SK-N-MC (cell line): ENCODE data around the gene TMEM121B.

Experiments
- EZH2 ChIP-seq: fragments of 200-600 bp; sonication (generic); IDR thresholded peaks from one replicate; pipeline ENCODE4 v1.6.1; 2017; ENCODE audit warnings: antibody characterized with exemption
- FOXP2 ChIP-seq: optimal IDR thresholded peaks from 2 replicates; pipeline ENCODE3; 2011; ENCODE audit warnings: mild to moderate bottlenecking, moderate library complexity; ENCODE audit not compliant: insufficient read depth; ENCODE audit errors: extremely low read length, control extremely low read depth
- POLR2AphosphoS5 ChIP-seq: IDR thresholded peaks from 2 replicates; pipeline ENCODE4 v1.6.1; 2012; ENCODE audit warnings: mild to moderate bottlenecking, low read depth, low read length, borderline replicate concordance

DNA sequence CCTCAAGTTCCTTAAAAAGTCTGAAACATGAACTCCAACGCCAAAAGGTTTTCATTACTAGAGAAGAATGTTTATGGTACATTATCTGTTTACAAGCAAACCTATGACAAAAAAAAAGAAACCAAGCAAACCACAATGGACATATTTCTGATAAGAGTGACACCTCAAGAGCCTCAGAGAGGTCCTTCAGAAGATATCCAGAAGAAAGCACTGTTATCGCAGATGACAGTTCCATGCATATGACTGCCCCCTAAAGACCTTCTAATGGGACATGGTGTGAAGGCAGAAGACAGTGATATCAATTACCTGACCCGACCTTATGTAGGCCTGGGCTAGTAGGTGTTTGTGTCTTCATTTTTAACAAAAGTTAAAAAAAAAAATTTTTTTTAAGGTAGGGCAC is 34.8 kb upstream of the TMEM121B start:
- TF ChIP-seq EZH2 (no peak), POLR2AphosphoS5 (no peak), FOXP2 (no peak)
